ENCODE results near the gene TSPOAP1.

DNA sequence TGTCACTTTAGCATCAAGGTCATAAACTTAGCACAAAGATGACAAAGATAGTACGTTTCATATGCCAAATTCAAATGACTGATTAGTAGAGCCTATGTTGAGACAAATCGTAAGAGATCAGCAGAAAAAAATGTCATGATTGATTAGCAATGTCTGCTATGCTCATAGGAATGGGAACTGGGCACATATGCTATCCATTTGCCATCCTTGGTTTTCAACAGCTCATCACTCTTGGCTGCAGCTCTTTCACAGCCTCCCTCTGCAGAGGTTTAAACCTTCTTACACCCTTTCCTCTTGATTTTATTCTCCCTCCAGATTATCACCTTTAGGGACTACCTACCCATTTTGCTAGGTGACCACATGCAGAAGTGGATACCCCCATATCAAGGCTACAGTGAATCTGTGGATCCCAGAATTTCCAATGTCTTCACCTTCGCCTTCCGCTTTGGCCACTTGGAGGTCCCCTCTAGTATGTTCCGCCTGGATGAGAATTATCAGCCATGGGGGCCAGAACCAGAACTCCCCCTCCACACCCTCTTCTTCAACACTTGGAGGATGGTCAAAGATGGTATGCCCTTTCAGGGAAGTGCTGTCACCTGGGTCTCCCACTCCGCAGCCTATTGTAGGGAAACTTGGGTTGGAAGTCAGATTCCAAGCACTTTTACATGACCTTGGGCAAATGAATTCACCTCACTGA, 64.0 kb downstream of the TSPOAP1 start:
- TF ChIP-seq, protein P1, sequence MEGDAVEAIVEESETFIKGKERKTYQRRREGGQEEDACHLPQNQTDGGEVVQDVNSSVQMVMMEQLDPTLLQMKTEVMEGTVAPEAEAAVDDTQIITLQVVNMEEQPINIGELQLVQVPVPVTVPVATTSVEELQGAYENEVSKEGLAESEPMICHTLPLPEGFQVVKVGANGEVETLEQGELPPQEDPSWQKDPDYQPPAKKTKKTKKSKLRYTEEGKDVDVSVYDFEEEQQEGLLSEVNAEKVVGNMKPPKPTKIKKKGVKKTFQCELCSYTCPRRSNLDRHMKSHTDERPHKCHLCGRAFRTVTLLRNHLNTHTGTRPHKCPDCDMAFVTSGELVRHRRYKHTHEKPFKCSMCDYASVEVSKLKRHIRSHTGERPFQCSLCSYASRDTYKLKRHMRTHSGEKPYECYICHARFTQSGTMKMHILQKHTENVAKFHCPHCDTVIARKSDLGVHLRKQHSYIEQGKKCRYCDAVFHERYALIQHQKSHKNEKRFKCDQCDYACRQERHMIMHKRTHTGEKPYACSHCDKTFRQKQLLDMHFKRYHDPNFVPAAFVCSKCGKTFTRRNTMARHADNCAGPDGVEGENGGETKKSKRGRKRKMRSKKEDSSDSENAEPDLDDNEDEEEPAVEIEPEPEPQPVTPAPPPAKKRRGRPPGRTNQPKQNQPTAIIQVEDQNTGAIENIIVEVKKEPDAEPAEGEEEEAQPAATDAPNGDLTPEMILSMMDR (conservative IDR thresholded peaks at IDR 0.05), result no peak
- no peak for TF ChIP-seq ZFX (IDR thresholded peaks at IDR 0.05)
